ENCODE data around the gene LHX4. TPM values are rescaled to one million over a fixed set of nuclear protein-coding genes. Genes with fewer than 3 reads are reported as not detected.

The LHX4 gene
- total and polyA plus RNA-seq, 2 of the 8 experiments (the other 6 are each of a cell fraction or from before 2014, with no cell fraction given), result 0.85 to 4.9 TPM

- Histone ChIP-seq H2BK5ac (ENCODE audit: low read depth, low read length) (no peak overlapping the region), H4K91ac (replicated peaks; ENCODE audit: insufficient read length, low read length) (no peak overlapping the region), H3K79me1 (ENCODE audit: low read depth, low read length) (no peaks in the 10 kb centered on the region), H3K36me3 (ENCODE audit: control insufficient read depth in 2 of 4, insufficient read depth in 4 of 4, low read length in 3 of 4) (no peaks in the 10 kb centered on the region), H3K14ac (ENCODE audit: insufficient read length) (no peak overlapping the region), H3K4ac (replicated peaks; ENCODE audit: insufficient read length, low read depth, low read length) (no peak overlapping the region), H4K5ac (ENCODE audit: insufficient read length, low read depth, low read length) (no peak overlapping the region), H3K4me2 (ENCODE audit: insufficient read depth in 1 of 2, low read depth in 2 of 2, low read length in 2 of 2) (no peak overlapping the region), H3K18ac (ENCODE audit: extremely low read depth, low read length) (no peak overlapping the region), H3K79me2 (ENCODE audit: control insufficient read depth in 1 of 2, insufficient read depth in 2 of 2, low read length in 2 of 2) (no peaks in the 10 kb centered on the region; a peak in 1 of 4 replicates), H3K27ac (ENCODE audit: low read depth, low read length) (no peak overlapping the region), H2AK5ac (ENCODE audit: low read depth, low read length) (no peak overlapping the region), H3K23me2 (ENCODE audit: low read depth, low read length) (peaks cover 2% of the 10 kb centered on the region; the same call in 1 of the 2 replicates), H3K9me3 (ENCODE audit: insufficient read depth in 2 of 2, low read depth in 1 of 2, low read length in 1 of 2) (no peaks in the 10 kb centered on the region), H3K4me3 (ENCODE audit: extremely low read depth in 1 of 4, insufficient read depth in 2 of 4, low read depth in 3 of 4, low read length in 4 of 4) (no peak overlapping the region), H3K27me3 (replicated peaks in 1 of 4; ENCODE audit: control insufficient read depth in 3 of 4, extremely low read depth in 1 of 4, insufficient read depth in 3 of 4, low read length in 3 of 4) (no peaks in the 10 kb centered on the region; a peak in 1 of 7 replicates), H2BK12ac (ENCODE audit: low read depth, low read length) (no peak overlapping the region), H4K20me1 (replicated peaks in 1 of 2; ENCODE audit: control insufficient read depth in 1 of 2, insufficient read depth in 2 of 2, low read length in 2 of 2) (peaks cover 0 to 2% of the 10 kb centered on the region in 2 experiments), H2BK20ac (ENCODE audit: low read length) (no peak overlapping the region), H3K23ac (ENCODE audit: insufficient read length) (no peak overlapping the region), H3K4me1 (replicated peaks in 1 of 4; ENCODE audit: control insufficient read depth in 3 of 4, insufficient read depth in 4 of 4, low read length in 3 of 4) (peaks cover 10 to 30% (median 22%) of the 10 kb centered on the region in 4 experiments), H2AFZ (ENCODE audit: low read length) (no peak overlapping the region), H4K8ac (ENCODE audit: extremely low read depth, insufficient read depth, low read length) (no peak overlapping the region), H3K56ac (replicated peaks; ENCODE audit: insufficient read length, low read depth, low read length) (no peak overlapping the region), H2BK15ac (ENCODE audit: low read length) (no peak overlapping the region), H2BK120ac (replicated peaks; ENCODE audit: low read depth, low read length) (no peak overlapping the region), H3K9ac (replicated peaks in 1 of 4; ENCODE audit: extremely low read depth in 1 of 4, low read depth in 3 of 4, low read length in 3 of 4) (no peak overlapping the region)
- TF ChIP-seq ATF2 (IDR thresholded peaks at IDR 0.05; ENCODE audit: low read length) (no peak), CREB1 (IDR thresholded peaks at IDR 0.05) (no peak), JUND (IDR thresholded peaks at IDR 0.05; ENCODE audit: low read length) (no peak), RFX5 (IDR thresholded peaks at IDR 0.05; ENCODE audit: borderline replicate concordance, low read depth, low read length) (no peak), HDAC6 (IDR thresholded peaks at IDR 0.05; ENCODE audit: low read depth, low read length) (no peak), CTBP2 (IDR thresholded peaks at IDR 0.05; ENCODE audit: borderline replicate concordance, insufficient read depth, insufficient read length, low read length) (no peak), NRF1 (IDR thresholded peaks at IDR 0.05; ENCODE audit: low read depth, low read length) (no peak), GTF2F1 (IDR thresholded peaks at IDR 0.05; ENCODE audit: borderline replicate concordance, low read depth, low read length) (no peak), SP4 (IDR thresholded peaks at IDR 0.05; ENCODE audit: low read length) (no peak)
- CTCF ChIA-PET (ENCODE audit: partially characterized antibody), result interaction anchor here (2.7 to 17.1 kb wide), 5 partner anchors 14 to 170 kb away, joined by 9 to 244 read pairs (median 30); no protein-coding TSS in a partner anchor
- POLR2A ChIA-PET (ENCODE audit: partially characterized antibody), result interaction anchor here (1.7 to 3.4 kb wide), 2 partner anchors 11 to 15 kb away, joined by 6 to 12 read pairs; no protein-coding TSS in a partner anchor
- FAIRE-seq (no peak), DNase-seq (ENCODE audit: low read depth in 1 of 2, low spot score in 2 of 2) (no peak)
- 90% methylated on average over 5 of the region's 5 CpGs; no CpG with 5 or more reads in 1 of the 2 experiments for WGBS, 2 experiments (ENCODE audit: extremely low coverage in 1 of 2, insufficient coverage in 1 of 2, insufficient read length in 1 of 2, insufficient replicate concordance in 2 of 2, low coverage in 1 of 2, low lambda C conversion rate in 2 of 2, missing lambda C conversion rate in 1 of 2)
These were observed 16.5 kb downstream of the LHX4 start for GRCh38 chr1:180246579-180246978.

Measured in H1 (cell line).